B cell (primary cell): ENCODE measurements around the gene BID.

Experiments used
- CTCF ChIP-seq: fragments of 200-600 bp; IDR thresholded peaks from one replicate; pipeline ENCODE4 v1.8.0; 2022; ENCODE audit warnings: antibody characterized with exemption, mild to moderate bottlenecking
- EZH2 ChIP-seq: IDR thresholded peaks from 2 replicates; pipeline ENCODE4 v1.6.1; 2012; ENCODE audit warnings: borderline replicate concordance, low read depth, mild to moderate bottlenecking, moderate library complexity, low read length; ENCODE audit not compliant: insufficient read depth, poor library complexity, severe bottlenecking

GRCh38 chr22:17729561-17729960, 44.7 kb downstream of the BID start:
- TF ChIP-seq CTCF (no peak), EZH2 (no peak)
